Measurements from ENCODE around the gene LHPP.
"Not testable (repeated sequence)": the region's sequence is repeated elsewhere in the genome, so short reads cannot be mapped to it uniquely, and the experiment has no call there.

LHPP gene, protein sequence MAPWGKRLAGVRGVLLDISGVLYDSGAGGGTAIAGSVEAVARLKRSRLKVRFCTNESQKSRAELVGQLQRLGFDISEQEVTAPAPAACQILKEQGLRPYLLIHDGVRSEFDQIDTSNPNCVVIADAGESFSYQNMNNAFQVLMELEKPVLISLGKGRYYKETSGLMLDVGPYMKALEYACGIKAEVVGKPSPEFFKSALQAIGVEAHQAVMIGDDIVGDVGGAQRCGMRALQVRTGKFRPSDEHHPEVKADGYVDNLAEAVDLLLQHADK

GRCh38 chr10:124461642-124462347 is at the start of gene LHPP:
LHPP (plus strand) TSS chr10:124461823; CDS start chr10:124461863, 40 bp downstream.
- peak; percentile 85 for DNase-seq (ENCODE audit: low spot score)

- peak; percentile 71 for DNase-seq (ENCODE audit: low spot score)
Measured at GRCh38 chr10:124414076-124414475, 47.5 kb upstream of the LHPP start.

- no peak for DNase-seq (ENCODE audit: low spot score)
Measured at GRCh38 chr10:124415210-124415609, 46.4 kb upstream of the LHPP start.

DNA sequence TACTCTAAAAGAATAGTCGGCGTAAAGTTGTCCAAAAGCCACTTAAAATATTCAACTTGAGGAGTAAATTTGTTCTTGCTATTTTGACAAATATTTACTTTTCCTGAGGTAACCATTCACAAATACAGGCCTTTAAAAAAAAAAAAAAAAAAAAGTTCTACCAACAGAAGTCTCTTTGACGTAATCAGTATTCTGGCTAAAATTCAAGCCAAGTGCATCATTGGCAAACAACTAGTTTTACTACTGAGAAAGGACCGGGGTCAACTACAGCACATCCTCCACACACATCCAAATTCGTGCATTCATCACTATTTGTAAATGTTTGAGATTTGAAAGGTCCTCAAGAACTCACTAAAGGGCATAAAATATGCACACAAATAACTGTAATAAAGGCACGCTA is 44.9 kb upstream of the LHPP start:
- no peak for DNase-seq (ENCODE audit: low spot score)

GRCh38 chr10:124417895-124418725 is 43.5 kb upstream of the LHPP start:
- DNase-seq (ENCODE audit: low spot score): peak; percentile 77

GRCh38 chr10:124418726-124419501 is 42.7 kb upstream of the LHPP start, which contains the start of gene OAT:
OAT (minus strand) TSS chr10:124418923; CDS start chr10:124412171, 6,752 bp downstream.
- peak; percentile 99 for DNase-seq (ENCODE audit: low spot score)

DNA sequence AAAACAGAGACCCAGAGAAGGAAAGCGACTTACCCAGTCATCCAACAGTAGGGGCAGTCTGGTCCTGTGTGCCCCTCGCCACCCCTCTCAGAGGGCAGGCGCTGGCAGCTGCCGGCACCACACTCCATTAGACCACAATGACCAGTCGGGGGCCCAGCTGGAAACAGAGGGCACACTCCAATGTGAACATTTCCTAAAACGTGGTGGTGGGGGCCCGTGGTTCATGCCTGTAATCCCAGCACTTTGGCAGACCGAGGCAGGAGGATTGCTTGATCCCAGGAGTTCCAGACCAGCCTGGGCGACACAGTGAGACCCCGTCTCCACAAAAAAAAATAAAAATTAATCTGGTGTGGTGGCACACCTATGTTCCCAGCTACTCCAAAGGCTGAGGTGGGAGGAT is 42.0 kb upstream of the LHPP start:
- no peak for DNase-seq (ENCODE audit: low spot score)

- no peak for DNase-seq (ENCODE audit: low spot score)
Measured at GRCh38 chr10:124420254-124420653, 41.4 kb upstream of the LHPP start.

DNA sequence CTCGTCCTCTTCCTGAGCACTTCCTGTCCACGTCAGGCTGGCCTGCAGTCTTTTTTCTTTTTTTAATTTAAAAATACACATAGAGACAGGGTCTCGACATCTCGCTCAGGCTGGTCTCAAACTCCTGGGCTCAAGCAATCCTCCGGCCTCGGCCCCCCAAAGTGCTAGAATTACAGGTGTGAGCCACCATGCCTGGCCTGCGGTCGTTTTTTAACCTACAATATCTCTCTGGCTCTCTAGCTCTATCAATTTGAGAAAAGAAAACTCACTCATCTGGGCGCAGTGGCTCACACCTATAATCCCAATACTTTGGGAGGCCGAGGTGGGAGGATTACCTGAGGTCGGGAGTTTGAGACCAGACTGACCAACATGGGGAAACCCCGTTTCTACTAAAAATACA is 38.9 kb upstream of the LHPP start:
- no peak for DNase-seq (ENCODE audit: low spot score)

DNA sequence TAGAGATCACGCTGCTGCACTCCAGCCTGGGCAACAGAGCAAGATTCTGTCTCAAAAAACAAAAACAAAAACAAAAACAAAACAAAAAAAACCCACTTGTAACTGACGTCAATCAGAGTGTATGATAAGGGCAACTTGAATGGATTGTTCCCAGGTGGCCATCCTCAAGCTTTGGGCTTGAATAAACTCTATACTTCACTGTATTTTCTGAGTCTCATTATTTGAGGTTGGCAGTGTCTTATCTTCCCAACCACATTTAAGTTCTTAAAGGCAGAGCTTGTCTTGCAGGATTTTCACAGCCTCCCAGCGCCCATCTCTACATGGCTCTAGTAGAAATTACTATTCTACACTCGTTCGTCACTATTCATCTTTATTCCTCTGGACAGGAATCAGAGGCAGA is 37.8 kb upstream of the LHPP start:
- DNase-seq (ENCODE audit: low spot score): no peak

DNA sequence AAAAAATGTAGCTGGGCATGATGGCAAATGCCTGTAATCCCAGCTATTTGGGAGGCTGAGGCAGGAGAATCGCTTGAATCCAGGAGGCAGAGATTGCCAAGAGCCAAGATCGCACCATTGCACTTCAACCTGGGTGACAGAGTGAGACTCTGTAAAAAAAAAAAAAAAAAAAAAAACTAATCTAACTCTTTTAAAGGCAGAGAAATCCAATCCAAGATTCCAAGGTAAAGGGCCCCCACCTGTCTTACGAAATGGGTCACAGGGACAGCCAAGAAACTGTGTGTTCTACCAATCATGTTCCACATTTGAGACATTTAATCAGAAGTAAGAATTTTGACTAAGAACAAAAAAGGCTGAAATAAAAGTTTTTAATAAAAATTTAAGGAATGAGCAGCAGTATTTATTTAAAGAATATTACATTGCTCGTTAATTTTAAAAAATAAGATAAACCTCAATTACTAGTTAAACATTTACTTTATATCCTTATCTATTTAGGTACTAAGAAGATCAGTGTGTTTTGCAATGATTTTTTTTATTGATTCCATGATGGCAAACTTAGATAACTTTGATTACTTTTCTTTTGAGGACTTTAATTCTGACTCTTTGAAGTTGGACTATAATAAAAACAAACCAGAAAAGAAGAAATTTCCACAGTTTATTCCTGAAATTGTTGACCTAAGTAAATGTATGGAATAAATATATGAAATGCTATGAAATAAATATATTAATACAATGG is 36.2 kb upstream of the LHPP start:
- DNase-seq (ENCODE audit: low spot score): no peak

DNA sequence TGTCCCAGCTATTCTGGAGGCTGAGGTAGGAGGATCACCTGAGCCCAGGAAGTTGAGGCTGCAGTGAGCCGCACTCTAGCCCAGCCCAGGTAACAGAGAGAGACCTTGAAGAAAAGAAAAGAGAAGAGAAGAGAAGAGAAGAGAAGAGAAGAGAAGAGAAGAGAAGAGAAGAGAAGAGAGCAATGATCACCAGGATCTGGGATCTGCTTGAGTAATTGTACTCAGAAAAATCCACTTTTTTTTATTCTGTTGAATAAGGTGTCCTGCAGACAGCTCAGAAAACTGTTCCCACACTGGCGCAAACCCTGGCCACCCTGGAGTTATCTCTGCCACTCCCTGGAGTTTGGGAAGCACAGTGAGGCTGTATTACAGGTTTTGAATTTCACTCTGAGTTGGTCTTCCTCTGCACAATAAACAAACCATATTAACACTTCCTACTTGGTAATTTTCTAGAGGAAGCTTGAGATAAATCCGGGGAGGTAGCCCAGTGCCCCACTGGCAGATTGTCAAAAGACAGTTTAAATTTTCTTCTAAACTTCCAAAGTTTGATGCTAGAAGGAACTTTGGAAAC is 33.3 kb upstream of the LHPP start:
- DNase-seq (ENCODE audit: low spot score): no peak

- no peak for DNase-seq (ENCODE audit: low spot score)
Measured at GRCh38 chr10:124429576-124429975, 32.0 kb upstream of the LHPP start.

DNA sequence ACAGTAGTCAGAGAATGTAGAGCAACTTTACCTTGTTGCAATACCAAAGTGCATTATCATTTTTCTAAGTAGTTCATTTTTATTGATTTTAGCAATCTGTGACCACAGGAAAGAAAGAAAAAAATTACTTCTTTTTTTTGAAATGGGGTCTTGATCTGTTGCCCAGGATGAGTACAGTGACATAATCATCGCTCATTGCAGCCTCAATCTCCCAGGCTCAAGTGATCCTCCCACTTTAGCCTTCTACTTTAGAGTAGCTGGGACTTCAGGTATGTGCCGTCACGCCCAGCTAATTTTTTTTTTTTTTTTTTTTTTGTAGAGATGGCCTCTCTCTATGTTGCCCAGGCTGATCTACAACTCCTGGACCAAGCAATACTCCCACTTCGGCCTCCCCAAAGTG is 31.5 kb upstream of the LHPP start:
- no peak for DNase-seq (ENCODE audit: low spot score)

DNA sequence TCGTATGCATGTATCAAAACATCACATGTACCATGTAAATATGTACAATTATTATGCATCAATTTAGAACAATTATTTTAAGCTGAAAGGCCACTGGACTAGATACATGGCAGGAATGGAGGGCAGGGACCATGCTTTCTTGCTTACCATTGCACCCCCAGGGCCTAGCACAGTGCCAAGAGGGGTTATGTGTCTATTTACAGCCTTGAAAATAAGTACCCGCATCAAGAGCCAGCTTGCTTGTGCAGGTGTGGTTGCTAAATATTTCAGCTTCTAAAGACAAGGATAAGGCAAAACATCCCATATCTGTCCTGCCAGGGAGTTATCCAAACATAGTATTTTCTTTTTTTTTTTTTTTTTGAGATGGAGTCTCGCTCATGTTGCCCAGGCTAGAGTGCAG is 28.2 kb upstream of the LHPP start:
- no peak for DNase-seq (ENCODE audit: low spot score)

DNA sequence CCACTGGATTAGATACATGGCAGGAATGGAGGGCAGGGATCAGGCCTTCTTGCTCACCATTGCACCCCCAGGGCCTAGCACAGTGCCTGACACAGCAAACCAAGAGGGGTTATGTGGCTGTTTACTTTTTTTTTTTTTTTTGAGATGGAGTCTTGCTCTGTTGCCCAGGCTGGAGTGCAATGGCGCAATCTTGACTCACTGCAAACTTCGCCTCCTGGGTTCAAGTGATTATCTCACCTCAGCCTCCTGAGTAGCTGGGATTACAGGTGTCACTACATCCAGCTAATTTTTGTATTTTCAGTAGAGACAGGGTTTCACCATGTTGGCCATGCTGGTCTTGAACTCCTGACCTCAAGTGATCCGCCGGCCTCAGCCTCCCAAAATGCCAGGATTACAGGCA is 25.9 kb upstream of the LHPP start:
- DNase-seq (ENCODE audit: low spot score): not testable (repeated sequence)

DNA sequence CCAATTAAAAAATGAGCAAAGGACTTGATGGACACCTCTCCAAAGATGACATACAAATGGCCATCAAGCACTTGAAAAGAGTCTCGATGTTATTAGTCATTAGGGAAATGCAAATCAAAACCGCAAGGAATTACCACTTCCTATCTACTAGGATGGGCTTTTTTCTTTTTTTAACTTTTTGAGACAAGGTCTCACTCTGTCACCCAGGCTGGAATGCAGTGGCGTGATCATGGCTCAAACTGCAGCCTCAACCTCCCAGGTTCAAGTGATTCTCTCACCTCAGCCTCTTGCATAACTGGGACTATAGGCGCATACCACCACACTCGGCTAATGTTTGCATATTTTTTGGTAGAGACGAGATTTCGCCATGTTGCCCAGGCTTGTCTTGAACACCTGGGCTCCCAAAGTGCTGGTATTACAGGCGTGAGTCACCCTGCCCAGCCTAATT is 25.4 kb upstream of the LHPP start:
- DNase-seq (ENCODE audit: low spot score): no peak

DNA sequence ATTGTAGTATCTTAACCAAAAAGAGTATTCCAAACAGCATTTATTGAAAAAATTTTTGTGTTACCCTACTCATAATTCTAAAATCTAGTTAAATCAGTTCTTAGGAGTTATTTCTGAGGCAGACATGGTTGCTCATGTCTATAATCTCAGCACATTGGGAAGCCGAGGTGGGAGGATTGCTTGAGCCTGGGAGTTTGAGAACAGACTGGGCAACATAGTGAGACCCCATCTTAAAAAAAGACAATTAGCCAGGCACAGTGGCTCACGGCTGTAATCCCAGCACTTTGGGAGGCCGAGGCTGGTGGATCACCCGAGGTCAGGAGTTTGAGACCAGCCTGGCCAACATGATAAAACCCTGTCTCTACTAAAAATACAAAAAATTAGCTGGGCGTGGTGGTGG is 19.9 kb upstream of the LHPP start:
- not testable (repeated sequence) for DNase-seq (ENCODE audit: low spot score)

DNA sequence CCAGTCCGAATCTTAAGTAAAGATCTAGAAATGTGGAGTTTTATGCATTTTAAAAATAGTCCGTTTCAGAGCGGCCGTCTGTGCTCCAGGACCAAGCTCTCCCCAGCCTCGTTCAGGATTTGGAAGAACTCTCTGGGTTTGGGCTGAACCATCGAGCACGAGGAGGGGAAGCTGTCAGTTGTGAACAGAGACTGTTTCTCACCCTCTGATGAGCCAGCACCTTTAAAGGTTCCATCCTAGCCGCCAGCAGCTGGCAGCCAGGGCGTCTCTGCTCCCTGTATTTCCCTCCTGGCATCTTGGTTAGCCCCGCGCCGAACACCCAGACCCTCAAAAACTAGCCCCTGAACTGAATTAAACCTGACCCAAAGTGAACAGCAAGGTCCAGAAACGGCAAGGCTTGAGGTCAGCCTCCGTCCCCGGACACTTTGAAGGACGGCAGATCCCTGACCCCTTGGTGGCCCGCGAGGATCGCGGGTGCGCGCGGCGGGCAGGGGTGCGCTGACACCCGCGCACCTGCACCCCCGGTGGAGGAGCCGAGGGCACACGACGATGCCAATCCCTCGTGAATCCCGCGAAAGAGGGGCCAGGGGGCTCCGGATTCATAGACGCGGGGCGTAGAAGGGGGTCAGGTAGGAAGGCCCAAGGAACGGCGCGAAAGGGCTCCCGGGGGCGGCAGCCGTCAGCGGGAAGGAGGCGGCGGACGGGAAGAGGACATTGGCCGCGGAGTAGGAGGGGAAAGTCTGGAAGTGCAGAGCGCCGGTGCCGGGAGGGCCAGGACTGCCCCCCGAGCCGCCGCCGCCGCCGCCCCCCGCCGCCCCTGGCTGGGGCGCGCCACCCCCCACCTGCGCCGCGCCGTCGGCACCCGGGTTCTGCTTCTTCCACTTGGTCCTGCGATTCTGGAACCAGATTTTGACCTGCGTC is 14.5 kb upstream of the LHPP start:
- no peak for DNase-seq (ENCODE audit: low spot score)
